ENCODE measurements around the gene SLC43A2.
"Not testable (repeated sequence)": the region's sequence is repeated elsewhere in the genome, so short reads cannot be mapped to it uniquely, and the experiment has no call there.

SLC43A2 gene

DNA sequence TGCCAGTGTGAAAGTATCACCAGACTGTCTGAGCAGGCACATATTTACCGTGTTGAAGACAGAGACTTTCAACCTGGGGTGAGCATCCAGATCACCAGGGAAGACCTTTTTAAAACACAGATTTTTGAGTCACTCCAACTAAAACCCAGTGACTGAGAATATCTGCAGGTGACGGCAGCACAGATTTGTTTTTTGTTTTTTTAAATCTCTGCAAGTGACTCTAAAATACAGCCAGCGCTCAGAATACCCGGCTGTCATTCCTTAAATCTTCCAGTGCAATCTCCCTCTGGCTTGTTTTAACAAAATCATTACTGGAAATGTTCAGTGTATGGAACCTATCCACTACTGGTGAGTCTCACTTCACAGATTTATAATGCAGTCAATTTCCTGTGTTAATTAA is 92.9 kb downstream of the SLC43A2 start:
- no peak for DNase-seq (ENCODE audit: low read depth)

DNA sequence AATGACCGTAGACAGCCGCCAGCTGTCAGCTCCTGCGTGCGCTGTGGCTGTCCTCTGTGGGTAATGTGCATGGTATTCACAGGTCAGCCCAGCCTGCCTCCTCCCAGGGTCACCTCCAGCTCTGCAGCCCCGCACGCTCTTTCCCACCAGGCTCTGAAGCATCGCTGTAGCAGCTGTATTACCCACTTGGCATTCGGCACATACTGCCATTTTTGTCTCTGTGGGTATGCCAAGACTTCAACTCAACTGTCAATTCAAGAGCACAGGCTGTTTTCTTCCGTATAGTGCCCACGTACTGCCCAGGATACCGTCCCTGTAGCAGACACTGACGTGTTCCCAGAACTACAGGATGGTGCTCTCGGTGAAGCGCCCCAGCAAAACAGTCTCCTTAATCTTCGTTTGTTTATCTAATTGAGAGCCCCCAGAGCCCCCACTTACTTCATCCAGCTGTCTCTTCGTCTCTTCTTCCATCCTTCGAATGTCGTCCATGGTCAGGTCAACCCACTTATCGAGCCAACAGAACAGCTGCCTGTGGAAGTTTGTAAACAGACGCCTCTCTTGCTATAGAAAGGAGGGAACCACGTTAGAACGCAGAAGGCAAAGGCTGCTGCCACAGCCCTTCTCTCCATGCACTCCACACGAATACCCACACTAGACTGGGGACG is 94.8 kb downstream of the SLC43A2 start:
- DNase-seq (ENCODE audit: low read depth) = no peak

DNA sequence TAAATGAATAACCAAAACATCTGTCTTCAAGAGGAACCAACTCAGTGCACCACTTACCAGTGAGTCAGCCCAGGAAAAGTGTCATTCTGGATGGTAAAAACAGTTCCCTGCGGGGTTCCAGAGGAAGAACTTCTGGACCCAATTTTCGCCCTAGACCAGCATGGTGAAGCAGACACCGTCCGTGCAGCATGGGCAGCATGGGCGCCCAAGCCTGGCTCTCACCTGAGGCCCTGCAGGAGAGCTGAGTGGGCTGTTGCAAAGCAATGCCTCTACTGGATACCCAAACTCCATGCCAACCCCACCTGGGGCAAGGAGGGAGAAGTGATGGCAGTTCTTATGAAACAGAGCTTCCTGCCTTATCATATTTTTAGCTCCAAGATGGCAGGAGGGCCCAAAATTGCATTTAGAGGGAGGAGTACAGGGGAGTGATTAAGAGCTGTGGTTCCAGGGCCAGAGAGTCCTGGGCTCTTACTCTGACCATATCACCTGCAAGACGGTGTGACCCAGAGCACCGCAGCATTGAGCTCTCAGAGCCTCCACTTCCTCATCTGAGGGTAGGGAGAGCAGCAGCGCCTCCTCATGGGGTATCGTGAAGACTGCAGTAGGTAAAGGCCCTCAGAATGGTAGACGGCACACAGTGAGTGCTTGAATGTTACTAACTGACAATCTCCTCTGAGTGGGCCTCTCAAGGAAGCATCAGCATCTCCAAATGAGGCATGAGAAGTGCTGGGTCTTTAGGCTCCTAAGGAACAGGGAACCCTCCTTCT is 95.6 kb downstream of the SLC43A2 start:
- DNase-seq (ENCODE audit: low read depth) = no peak

DNA sequence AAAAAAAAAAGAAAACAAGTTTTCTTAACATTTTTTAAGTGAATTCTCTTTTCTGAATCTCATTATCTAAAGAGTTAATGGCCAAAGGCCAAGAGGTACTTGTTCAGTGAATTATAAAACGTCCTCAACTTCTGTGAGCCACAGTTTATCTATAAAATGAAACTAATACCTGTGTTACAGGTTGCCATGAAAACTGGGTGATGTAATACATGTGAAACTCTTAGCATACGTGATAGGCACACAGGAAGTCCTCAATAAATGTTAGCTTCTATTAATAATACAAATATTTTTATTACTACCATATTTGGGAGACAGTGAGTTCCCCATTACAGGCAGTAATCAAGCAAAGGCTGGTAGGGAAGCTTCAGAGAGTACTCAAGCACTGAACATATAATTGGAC is 98.8 kb downstream of the SLC43A2 start:
- DNase-seq (ENCODE audit: low read depth) = no peak

DNA sequence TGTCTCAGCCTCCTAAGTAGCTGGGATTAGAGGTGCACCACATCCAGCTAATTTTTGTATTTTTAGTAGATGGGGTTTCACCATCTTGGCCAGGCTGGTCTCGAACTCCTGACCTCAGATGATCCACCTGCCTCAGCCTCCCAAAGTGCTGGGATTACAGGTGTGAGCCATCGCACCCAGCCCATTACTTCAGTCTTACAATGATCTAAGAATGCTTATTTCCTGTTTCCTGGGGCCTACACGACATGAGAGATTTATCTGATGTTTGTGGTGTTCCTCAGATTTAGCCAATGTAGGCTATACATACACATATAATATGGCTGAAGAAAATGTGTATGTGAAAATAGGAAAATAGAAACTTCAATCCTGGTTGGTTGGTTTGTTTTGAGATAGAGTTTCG is 101.8 kb downstream of the SLC43A2 start:
- not testable (repeated sequence) for DNase-seq (ENCODE audit: low read depth)

DNA sequence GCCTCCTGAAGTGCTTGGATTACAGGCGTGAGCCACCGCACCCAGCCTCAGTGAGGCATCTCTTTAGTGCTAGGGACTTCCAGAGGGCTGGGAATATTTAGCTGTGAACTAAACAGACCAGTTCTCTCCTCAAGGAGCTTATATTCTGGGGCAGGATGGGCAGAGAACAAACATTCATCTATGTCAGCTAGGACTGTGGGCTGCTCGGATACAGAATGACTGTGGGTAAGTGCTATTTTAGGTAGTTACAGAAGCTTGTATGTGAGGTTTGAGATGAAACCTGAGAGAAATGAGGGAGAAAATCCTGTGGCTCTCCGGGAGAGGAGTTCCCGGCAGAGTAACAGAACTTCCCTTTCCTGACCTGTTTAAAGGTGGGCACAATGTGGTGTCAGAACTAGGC is 106.0 kb downstream of the SLC43A2 start:
- no peak for DNase-seq (ENCODE audit: low read depth)

DNA sequence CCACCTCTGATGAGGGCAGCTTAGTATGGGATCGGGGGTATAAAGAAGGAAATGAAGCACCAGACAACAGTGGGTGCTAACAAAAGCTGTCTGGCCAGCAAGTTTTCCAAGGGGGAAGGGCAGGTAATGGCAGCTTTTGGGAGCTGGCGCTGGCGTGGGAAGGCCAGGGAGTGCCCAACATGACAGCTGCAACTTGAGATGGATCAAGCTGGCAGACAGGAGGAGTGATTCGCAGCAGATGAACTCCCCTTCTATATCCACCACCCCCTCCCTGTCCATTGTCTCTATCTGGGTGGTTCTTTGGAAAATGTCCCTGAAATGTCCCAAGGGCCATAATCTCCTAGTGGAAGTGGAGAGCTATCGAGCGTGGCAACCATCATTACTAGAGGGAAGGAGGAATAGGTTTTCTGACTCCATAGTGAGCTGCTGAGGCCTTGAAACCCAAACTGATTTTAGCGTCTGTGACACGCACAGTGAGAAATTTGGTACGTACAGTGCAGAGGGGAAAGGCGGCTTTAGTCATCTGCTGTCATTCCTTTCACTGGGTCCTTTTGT is 107.5 kb downstream of the SLC43A2 start:
- DNase-seq (ENCODE audit: low read depth) = no peak

DNA sequence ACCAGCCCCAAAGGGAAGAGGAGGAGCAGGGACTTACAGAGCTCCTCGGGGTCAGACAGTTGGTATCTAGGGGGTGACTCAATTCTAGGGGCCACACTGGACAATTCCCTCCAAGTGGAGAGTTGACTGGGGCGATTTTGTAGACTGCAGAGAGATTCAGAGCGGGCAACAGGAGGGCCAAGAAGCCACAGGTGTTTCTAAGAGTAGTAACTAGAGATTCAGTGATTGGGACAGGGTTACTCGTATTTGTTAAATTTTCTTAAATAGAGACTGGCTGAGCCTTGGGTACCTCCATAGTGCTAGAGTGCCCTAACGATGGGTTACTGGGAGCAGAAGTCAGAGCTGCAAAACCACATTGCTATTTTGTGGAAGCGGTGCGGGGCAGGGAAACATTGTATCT is 109.0 kb downstream of the SLC43A2 start:
- no peak for DNase-seq (ENCODE audit: low read depth)
